Hepatic stellate cell (primary cell): ENCODE data around the gene RASA2.
"Not testable (repeated sequence)": the region's sequence is repeated elsewhere in the genome, so short reads cannot be mapped to it uniquely, and the experiment has no call there.

Source experiments
- DNase-seq: peaks from one replicate; pipeline ENCODE4 v3.0.0; 2011; ENCODE audit warnings: low spot score

Gene RASA2

DNA sequence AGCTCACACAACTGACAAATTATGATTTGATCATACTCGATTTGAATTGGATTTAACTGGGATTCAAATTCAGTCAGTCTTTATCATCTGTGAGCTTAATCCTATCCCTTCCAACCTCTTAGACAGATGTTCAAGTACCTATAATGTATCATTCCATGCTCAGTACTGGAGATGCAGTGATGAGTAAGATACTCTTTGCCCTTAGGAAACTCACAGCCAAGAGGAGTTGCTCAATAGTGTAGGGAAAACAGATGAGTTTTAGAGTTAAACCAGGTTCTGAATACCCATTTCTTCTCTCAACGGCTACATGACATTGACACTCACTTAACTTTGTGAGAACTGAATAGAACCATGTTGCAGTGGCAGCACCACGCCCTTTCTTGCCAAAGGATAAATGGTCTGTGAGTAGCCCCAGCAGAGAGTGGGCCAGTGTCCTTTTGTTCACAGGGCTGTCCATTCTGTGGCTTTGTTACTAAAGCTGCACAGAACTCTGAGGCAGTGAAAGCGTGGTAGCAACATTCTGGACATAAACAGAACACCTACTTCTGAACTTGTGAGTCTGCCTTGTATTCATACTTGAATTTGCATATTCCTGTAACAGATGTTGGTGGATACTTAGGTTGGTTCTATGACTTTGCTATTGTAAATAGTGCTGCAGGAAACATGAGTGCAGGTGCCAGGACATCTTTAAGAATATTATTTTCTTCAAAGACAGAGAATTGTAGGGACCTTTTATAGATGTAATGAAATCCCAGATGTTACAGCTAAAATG lies 91.6 kb downstream of the RASA2 start:
- DNase-seq: no peak

DNA sequence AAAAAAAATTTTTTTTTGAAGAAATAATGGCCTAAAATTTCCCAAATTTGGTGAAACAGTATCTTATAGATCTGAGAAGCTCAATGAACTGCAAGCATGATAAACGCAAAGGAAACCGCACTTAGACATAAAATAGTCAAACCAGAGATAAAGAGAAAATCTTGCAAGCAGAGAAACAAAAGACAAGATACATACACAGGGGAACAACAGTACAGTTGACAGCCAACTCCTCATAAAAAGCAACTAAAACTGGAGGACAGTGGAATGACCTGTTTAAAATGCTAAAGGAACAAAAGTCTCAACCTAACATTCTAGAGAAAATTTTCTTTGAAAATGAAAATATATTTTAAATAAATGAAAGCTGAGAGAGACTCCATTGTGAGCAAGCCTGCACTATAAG lies 107.5 kb downstream of the RASA2 start:
- no peak for DNase-seq

DNA sequence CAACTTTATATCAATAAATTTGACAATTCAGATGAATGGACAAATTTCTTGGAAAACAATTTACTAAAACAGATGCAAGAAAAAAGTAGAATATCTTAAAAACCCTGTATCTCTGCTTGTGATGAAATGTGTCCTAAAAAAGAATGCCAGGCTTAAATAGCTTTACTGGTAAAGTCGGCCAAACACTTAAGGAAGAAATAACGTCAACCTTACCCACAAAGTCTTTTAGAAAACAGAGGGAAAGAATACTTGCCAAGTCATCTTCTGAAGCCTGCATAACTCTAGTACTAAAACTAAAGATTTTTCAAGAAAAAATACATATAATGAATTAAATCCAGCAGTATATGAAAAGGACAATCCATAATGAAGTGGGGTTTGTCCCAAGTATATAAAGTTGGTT lies 111.1 kb downstream of the RASA2 start:
- DNase-seq: no peak

DNA sequence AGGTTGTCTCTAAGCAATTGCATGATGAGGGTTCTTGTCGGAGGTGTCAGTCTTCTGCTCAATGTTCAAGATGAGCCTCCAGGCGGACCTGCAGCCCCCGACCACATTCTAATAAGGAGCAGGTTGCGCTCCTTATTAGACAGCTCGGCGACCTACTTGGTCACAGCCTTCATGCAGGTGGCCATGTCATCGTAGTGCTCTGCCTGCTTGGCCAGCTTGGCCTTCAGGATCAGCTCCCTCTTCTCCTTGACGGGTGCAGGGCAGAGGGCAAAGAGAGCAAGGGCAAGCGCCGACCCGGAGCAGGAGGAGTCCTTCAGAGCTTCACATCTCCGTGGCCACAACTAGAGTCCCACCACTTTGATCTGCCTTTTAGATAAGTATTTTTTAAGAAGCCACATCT lies 113.5 kb downstream of the RASA2 start:
- DNase-seq: no peak

DNA sequence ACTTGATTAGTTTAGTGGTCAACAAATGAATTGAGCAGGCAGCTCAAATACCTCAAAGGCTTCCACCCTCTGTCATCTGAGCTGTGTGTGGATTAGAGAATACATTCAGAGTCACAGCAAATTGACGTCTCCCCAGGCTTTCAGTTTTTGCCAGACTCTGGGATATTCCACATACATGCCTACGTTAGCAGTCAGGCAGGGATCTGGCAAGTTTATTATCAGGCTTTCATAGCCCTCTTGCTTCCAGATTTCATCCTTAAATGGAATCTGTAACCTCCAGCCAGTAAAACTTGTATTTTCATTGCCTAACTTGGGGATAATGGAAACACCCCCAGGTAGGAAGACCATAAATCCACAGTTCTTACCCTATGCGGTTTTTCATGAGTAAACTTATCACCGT lies 115.9 kb downstream of the RASA2 start:
- no peak for DNase-seq

DNA sequence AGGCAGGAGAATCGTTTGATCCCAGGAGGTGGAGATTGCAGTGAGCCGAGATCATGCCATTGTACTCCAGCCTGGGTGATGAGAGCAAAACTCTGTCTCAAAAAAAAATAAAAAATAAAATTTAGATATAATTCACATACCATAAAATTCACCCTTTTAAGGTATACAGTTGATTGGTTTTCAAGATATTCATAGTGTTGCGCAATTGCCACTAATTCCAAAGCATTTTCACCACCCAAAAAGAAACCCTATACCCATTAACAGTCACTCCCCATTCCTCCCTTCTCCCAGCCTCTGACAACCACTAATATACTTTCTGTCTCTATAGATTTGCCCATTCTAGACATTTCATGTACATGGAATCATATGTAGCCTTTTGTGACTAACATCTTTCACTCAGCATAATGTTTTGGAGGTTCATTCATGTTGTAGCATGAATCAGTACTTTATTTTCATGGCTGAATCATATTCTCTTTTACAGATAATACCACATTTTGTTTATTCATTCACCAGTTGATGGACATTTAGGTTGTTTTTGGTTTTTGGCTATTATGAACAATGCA lies 116.7 kb downstream of the RASA2 start:
- no peak for DNase-seq

DNA sequence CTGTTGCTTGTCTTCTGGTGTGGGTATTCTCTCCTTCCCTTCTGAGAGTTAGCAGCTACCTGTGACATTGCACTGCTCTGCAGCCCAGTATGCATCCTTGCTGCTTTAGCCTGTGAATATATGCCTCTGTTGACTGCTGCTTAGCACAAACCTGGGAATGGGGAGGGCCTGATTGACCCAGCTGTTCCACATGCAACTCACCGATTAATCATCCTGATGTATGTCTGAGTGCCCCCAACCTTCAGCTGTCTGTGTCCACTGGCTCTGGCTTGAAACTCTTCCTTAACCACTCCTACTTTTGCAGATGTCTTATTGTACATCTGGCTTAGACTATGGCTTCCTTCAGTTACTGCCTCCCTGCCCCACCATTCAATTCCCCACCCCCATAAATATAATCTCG lies 119.1 kb downstream of the RASA2 start:
- DNase-seq: no peak

DNA sequence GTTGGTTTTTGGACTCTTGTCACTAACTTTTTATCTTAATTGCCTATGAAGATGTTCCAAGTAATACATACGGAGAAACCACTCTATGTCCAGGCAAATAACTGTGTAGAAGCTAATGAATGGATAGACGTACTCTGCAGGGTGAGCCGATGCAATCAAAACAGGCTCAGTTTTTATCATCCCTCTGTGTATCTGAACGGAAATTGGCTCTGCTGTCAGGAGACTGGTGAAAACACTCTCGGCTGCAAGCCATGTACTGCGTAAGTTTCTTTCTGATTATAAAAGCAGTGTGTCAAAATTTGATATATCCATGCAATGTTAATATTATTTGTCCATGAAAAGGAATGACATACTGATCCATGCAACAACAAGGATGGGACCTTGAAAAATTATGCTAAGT lies 121.6 kb downstream of the RASA2 start:
- no peak for DNase-seq

DNA sequence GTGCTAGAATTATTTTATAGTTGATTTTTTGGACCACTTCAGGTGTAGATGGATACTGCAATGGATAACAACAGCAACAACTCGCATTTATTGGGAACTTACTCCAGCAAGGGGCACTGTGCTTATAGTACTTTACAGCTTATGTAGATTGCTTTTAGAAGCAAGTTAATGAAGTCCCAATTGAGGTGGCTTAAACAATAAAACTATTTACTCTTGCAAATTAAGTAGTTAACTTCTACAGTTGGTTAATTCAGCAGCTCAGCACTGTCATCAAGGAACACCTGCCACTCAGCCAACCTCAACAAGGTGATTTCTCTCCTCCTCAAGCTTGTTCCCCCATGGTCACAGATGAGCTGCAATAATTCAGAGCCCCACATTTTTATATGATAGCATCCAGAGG lies 124.1 kb downstream of the RASA2 start:
- no peak for DNase-seq

DNA sequence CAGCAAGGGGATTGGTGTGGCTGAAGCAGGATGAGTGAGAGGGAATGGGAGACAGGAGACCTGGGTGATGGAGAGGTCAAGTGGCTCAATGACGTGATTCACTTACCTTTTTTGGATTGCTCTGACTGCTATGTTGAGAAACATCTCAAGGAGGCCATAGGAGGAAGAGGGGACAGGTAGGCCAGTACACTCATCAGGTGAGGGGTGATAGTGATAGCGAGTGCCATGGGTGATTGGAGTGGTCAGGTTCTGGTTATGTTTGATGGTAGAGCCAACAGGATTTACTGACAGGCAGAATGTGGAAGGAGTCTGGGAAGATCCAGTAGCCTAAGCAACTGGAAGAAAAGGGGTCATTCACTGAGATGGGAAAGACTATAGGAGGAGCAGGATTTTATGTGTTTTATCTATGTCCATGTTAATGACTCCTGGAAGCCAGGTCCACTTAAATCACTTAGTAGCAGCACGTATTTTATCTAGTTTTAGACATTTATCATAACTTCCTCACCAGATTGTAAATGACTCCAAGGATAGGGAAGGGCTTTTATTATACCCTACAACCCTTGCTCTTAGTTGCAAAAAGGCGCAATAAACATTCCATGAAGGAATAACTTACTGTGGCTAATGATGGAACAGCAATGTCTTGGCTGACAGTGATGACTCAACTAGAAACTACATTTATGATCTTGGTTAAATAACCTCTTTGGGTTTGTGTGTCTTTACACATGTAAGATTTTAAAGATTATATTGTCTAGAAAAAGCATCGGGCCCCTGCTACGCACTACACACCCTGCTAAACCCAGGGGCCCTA lies 131.5 kb downstream of the RASA2 start:
- no peak for DNase-seq

DNA sequence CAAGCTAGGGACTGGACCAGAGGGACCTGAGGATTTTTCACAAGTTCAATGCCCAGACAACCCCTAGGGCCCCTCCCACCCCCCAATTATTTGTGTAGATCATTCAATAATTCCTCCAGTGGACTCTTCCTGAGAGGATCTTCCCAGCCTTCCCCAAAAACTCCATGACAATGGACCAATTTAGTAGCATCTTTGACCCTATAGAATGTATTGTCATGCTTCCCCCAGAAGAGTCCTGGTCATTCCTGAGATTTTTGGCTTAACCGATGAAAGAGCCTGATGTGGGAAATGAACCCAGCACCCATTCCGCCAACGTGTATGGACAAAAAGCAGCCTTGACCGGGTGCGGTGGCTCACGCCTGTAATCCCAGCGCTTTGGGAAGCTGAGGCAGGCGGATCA lies 132.1 kb downstream of the RASA2 start:
- DNase-seq: no peak

DNA sequence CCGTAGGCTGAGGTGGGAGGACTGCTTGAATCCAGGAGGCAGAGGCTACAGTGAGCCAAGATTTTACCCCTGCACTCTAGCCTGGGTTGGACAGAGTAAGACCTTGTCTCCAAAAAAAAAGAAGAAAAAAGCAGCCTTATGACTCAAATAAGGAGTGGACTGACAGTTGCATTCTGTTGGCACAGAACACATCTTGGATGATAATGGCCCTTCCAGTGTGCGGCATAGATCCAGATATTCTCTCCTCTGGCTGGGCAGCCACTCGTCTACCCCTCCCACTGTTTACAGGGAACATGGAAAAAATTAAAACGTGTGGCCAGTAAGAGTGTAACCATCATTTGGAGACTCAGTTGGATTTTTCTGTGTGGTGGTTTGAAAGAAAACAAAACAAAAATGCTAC lies 132.6 kb downstream of the RASA2 start:
- DNase-seq: no peak

DNA sequence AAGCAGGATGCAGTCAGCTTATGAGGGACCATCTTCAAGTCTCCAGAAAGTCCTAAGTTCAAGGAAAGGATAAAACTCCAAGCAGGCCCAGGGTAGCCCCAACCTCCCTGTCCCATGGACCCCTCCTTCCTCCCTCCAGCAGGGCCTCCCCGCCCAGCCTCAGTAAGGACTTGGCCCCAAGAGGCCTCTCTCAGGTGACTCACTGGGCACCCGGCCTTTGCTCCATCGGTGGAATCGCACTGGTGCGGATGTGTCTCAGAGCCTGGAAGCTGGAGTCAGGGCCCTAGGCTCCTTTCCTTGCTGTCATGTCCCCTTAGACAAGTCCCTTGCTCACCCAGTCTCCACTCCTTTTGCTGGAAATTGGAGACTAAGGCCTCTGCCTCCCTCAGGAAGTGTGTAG lies 136.9 kb downstream of the RASA2 start:
- no peak for DNase-seq

DNA sequence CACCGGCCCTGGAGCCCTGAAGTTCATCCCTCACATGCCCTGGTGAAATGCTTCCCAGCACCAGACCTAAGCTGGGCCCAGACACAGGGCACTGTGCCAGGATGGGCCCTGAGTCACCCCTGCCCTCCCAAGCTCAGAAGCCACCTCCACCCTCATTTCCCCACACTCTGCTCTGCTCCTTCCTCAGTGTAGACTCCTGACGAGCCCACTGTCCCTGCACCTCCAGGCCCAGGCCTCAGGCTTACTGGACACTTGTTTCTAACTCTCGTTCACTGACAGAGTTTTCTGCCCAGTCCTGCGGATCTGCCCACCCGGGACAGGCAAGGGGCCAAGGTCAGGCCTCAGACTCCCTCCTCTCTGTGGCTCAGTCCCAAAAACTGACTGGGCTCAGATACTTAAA lies 138.7 kb downstream of the RASA2 start:
- DNase-seq: peak; percentile 21

DNA sequence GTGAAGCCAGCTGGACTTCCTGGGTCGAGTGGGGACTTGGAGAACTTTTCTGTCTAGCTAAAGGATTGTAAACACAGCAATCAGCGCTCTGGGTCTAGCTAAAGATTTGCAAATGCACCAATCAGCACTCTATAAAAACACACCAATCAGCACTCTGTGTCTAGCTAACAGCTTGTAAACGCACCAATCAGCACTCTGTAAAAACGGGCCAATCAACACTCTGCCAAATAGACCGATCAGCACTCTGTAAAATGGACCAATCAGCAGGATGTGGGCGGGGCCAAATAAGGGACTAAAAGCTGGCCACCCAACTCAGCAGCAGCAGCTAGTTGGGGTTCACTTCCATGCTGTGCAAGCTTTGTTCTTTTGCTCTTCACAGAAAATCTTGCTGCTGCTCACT lies 141.5 kb downstream of the RASA2 start:
- not testable (repeated sequence) for DNase-seq

DNA sequence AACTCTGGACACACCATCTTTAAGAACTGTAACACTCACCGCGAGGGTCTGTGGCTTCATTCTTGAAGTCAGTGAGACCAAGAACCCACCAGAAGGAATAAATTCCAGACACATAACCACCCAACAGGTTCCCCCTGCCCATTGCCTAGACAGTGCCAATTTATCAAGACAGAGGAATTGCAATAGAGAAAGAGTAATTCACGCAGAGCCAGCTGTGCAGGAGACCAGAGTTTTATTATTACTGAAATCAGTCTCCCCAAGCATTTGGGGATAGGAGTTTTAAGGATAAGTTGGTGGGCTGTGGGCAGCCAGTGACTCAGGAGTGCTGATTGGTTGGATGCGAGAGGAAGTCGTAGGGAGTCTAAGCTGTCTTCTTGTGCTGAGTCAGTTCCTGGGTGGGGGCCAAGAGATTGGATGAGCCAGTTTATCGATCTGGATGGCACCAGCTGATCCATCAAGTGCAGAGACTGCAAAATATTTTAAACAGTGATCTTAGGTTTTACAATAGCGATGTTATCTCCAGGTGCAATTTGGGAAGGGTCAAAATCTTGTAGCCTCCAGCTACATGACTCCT lies 142.1 kb downstream of the RASA2 start:
- not testable (repeated sequence) for DNase-seq

DNA sequence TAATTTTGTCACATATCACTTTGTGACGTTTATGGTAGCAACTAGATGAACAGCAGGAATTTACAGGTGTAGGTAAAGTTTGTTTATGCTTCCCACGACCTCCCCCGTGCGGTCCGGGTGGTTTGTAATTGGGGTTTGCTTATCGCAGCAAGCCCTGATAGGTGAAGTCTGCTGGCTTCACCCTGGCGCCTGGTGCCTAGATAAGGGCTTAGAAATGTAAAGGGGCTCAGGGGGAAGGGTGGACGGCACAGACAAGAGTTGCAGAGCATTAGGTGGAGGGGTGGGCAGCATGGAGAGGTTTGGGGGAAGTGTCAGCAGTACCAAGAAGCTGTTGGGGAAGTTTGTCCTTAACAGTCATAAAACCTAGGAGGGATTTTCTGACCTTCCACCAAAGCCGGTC lies 143.1 kb downstream of the RASA2 start:
- DNase-seq: no peak

DNA sequence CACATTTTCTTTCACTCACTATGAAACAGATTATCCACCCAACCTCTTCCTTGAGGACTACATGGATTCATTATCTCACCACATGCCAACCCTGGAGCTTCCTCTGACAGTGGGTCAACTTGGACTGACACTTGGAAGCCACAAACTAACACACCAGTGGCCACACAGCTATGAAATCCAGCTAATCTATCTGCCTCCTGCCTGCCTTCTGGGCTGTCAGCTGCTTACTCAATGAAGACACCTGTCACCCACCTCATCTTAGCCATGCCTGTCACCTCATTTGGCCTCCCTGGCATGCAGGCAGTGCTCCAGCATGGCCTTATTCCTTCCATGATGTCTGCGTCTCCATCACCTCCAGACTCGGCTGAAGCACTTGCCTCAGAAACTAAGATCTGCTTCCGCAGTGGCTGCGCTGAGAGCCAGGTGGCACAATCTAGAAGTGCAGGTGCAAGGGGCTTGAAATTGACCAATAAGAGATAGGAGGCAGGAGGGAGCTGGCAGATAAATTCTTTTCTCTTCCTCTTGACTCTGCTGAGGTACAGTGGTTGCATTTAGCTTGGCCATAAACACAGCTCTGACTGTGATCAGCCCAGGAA lies 146.1 kb downstream of the RASA2 start:
- no peak for DNase-seq

DNA sequence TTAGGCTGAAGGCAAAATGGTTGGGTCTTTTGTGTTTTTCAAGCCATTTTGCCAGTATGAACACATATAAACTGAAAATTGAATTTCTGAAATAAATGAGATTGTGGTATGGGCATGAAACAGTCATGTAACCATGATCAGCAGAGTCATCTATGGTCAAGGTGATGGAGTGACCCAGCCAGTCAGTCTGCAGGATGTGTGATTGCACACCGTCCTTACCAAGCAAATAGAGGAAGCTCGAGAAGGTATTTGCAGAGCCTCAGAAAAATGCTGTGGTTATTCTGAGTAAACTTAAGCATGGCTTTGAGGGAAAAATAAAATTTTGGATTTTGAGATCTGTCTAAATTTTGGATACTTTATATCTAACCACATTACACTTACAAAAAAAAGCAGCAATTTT lies 155.4 kb downstream of the RASA2 start:
- DNase-seq: no peak

DNA sequence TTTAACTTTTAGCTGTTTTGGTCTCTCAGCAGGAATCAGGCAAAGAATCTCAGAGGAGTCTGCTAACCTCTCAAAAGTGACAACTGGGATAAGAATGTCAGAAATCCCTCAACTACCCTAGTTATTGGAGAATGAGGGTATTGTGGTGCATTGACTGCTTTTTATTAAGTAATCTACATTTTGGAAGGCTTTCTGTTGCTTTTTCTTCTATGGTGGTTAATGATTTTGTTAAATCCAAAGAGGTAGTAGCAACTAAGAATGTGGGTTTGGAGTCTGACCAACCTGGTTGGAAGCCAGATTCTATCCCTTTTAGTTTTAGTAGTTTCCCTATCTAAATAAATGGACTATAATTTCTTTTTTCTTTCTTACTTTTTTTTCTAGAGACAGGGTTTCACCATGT lies 156.6 kb downstream of the RASA2 start:
- no peak for DNase-seq

DNA sequence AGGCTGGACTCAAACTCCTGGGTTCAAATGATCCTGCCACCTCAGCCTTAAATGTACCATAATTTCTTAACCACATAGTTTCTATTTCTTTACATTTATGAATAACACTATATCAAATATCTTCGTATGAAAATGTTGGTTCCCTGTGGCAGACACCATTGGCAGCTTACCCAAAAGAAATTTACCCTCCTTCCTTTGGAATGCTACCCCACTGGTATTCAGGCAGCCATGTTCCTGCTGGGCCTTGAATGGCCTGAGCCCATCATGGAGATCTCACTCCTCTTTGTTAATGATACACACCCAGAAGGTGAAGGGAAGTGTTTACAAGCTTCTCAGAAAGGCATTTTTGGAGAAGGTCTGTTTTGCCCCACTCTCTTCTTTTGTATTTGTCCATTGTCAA lies 157.0 kb downstream of the RASA2 start:
- DNase-seq: no peak

DNA sequence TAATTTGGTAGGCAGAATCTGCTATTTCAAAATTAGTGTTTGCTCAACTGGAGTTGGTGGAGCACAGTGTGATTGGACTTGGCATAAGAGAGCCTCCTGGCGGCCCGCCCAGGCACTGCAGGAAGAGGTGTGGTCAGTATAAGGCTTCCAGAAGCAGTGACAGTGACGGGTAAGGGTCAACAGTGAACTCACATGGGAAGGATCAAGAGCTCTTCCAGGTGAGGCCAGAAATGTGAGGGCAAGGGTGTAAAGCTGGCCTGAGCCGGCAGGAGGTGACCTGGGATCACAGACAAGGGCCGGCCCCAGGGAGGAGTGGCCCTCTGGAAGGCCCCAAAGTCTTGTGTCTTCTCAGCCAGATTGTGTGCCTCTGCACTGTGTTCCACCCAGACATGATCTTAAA lies 158.1 kb downstream of the RASA2 start:
- DNase-seq: peak; percentile 45
